ENCODE data around the gene KRT10.

Gene KRT10

GRCh38 chr17:40809721-40810421 is 12.5 kb downstream of the KRT10 start:
- DNase-seq (no peak), ATAC-seq (replicated peaks) (no peak)
- H3K36me3 Mint-ChIP-seq, result peaks cover 3 to 5% of the 10 kb centered on the region in 2 donors
- H3K27ac Mint-ChIP-seq, result no peak overlapping the region
- no peak overlapping the region for H3K4me3 Mint-ChIP-seq
- peaks cover 0 to 3% of the 10 kb centered on the region in 2 donors for H3K9me3 Mint-ChIP-seq
- H3K27me3 Mint-ChIP-seq, result peaks cover 70 to 88% of the 10 kb centered on the region in 2 donors
- no peaks in the 10 kb centered on the region for H3K4me1 Mint-ChIP-seq

- Mint-ChIP-seq H3K4me1 (peaks cover 0 to 2% of the 10 kb centered on the region in 2 donors), H3K27me3 (peaks cover 46 to 63% of the 10 kb centered on the region in 2 donors), H3K36me3 (no peaks in the 10 kb centered on the region), H3K4me3 (no peak overlapping the region), H3K9me3 (no peaks in the 10 kb centered on the region), H3K27ac (no peak overlapping the region)
- DNase-seq, result no peak
- ATAC-seq (replicated peaks), result no peak
These were observed 16.3 kb downstream of the KRT10 start for GRCh38 chr17:40806131-40806530.

- no peak overlapping the region for H3K27ac Mint-ChIP-seq
- H3K36me3 Mint-ChIP-seq, result no peaks in the 10 kb centered on the region
- H3K4me1 Mint-ChIP-seq, result peaks cover 0 to 2% of the 10 kb centered on the region in 2 donors
- H3K4me3 Mint-ChIP-seq, result no peak overlapping the region
- ATAC-seq (replicated peaks) (peak; percentile 92 to 97), DNase-seq (peak; percentile 59)
- H3K9me3 Mint-ChIP-seq, result no peaks in the 10 kb centered on the region
- H3K27me3 Mint-ChIP-seq, result peaks cover 36 to 45% of the 10 kb centered on the region in 2 donors
These were observed 18.8 kb downstream of the KRT10 start for GRCh38 chr17:40803617-40804082.

GRCh38 chr17:40801157-40801556 is 21.3 kb downstream of the KRT10 start:
- ATAC-seq (replicated peaks), result no peak
- DNase-seq, result no peak
- Mint-ChIP-seq H3K4me1 (peaks cover 0 to 2% of the 10 kb centered on the region in 2 donors), H3K27ac (no peak overlapping the region), H3K27me3 (peaks cover 26 to 27% of the 10 kb centered on the region in 2 donors), H3K4me3 (no peak overlapping the region), H3K36me3 (no peaks in the 10 kb centered on the region), H3K9me3 (no peaks in the 10 kb centered on the region)

- ATAC-seq (replicated peaks) (no peak), DNase-seq (no peak)
- H3K27ac Mint-ChIP-seq, result no peak overlapping the region
- peaks cover 0 to 2% of the 10 kb centered on the region in 2 donors for H3K4me1 Mint-ChIP-seq
- H3K36me3 Mint-ChIP-seq, result no peaks in the 10 kb centered on the region
- no peak overlapping the region for H3K4me3 Mint-ChIP-seq
- H3K27me3 Mint-ChIP-seq, result peaks cover 28 to 30% of the 10 kb centered on the region in 2 donors
- H3K9me3 Mint-ChIP-seq, result no peaks in the 10 kb centered on the region
These were observed 22.0 kb downstream of the KRT10 start for GRCh38 chr17:40800381-40800780.

GRCh38 chr17:40799859-40800258 is 22.6 kb downstream of the KRT10 start, which contains the start of gene KRT28:
KRT28 (minus strand) TSS chr17:40799959; CDS start chr17:40799893, 66 bp downstream.
- DNase-seq (no peak), ATAC-seq (replicated peaks) (no peak)
- H3K4me1 Mint-ChIP-seq, result peaks cover 0 to 2% of the 10 kb centered on the region in 2 donors
- H3K9me3 Mint-ChIP-seq, result no peaks in the 10 kb centered on the region
- H3K27ac Mint-ChIP-seq, result no peak within 1 kb of the TSS
- no peak within 1 kb of the TSS for H3K4me3 Mint-ChIP-seq
- H3K36me3 Mint-ChIP-seq, result no peaks in the 10 kb centered on the region
- peaks cover 28 to 30% of the 10 kb centered on the region in 2 donors for H3K27me3 Mint-ChIP-seq

- ATAC-seq (replicated peaks) (no peak), DNase-seq (no peak)
- no peaks in the 10 kb centered on the region for H3K9me3 Mint-ChIP-seq
- H3K27me3 Mint-ChIP-seq, result peaks cover 36 to 37% of the 10 kb centered on the region in 2 donors
- no peak overlapping the region for H3K27ac Mint-ChIP-seq
- no peak overlapping the region for H3K4me3 Mint-ChIP-seq
- no peaks in the 10 kb centered on the region for H3K4me1 Mint-ChIP-seq
- no peaks in the 10 kb centered on the region for H3K36me3 Mint-ChIP-seq
These were observed 25.6 kb downstream of the KRT10 start for GRCh38 chr17:40796846-40797245.

- peaks cover 36 to 37% of the 10 kb centered on the region in 2 donors for H3K27me3 Mint-ChIP-seq
- no peak overlapping the region for H3K27ac Mint-ChIP-seq
- ATAC-seq (replicated peaks) (no peak), DNase-seq (no peak)
- H3K36me3 Mint-ChIP-seq, result no peaks in the 10 kb centered on the region
- H3K4me1 Mint-ChIP-seq, result no peaks in the 10 kb centered on the region
- H3K9me3 Mint-ChIP-seq, result no peaks in the 10 kb centered on the region
- no peak overlapping the region for H3K4me3 Mint-ChIP-seq
These were observed 27.3 kb downstream of the KRT10 start for GRCh38 chr17:40795019-40795667.

- ATAC-seq (replicated peaks), result peak in 1 of 2 donors; percentile 39
- no peak overlapping the region for H3K27ac Mint-ChIP-seq
- DNase-seq, result no peak
These were observed 27.9 kb downstream of the KRT10 start for GRCh38 chr17:40794466-40794865.

GRCh38 chr17:40793832-40794231 is 28.6 kb downstream of the KRT10 start:
- no peak overlapping the region for H3K4me3 Mint-ChIP-seq
- peaks cover 33 to 36% of the 10 kb centered on the region in 2 donors for H3K27me3 Mint-ChIP-seq
- H3K36me3 Mint-ChIP-seq, result no peaks in the 10 kb centered on the region
- no peak overlapping the region for H3K27ac Mint-ChIP-seq
- ATAC-seq (replicated peaks) (no peak), DNase-seq (no peak)
- no peaks in the 10 kb centered on the region for H3K9me3 Mint-ChIP-seq
- H3K4me1 Mint-ChIP-seq, result no peaks in the 10 kb centered on the region

More at GRCh38 chr17:40794466-40794865, 27.9 kb downstream of the KRT10 start:
- Mint-ChIP-seq H3K27me3 (peaks cover 35 to 36% of the 10 kb centered on the region in 2 donors), H3K4me1 (no peaks in the 10 kb centered on the region), H3K36me3 (no peaks in the 10 kb centered on the region), H3K9me3 (no peaks in the 10 kb centered on the region), H3K4me3 (no peak overlapping the region)

- H3K36me3 Mint-ChIP-seq, result no peaks in the 10 kb centered on the region
- no peak for ATAC-seq (replicated peaks)
- no peaks in the 10 kb centered on the region for H3K9me3 Mint-ChIP-seq
- no peak overlapping the region for H3K27ac Mint-ChIP-seq
- peaks cover 36 to 40% of the 10 kb centered on the region in 2 donors for H3K27me3 Mint-ChIP-seq
- H3K4me3 Mint-ChIP-seq, result no peak overlapping the region
- H3K4me1 Mint-ChIP-seq, result no peaks in the 10 kb centered on the region
- no peak for DNase-seq
These were observed 30.5 kb downstream of the KRT10 start for GRCh38 chr17:40791787-40792436.

GRCh38 chr17:40791111-40791510 is 31.3 kb downstream of the KRT10 start:
- Mint-ChIP-seq H3K27me3 (peaks cover 28 to 33% of the 10 kb centered on the region in 2 donors), H3K4me1 (no peaks in the 10 kb centered on the region), H3K9me3 (no peaks in the 10 kb centered on the region), H3K27ac (no peak overlapping the region), H3K36me3 (no peaks in the 10 kb centered on the region), H3K4me3 (no peak overlapping the region)
- DNase-seq (no peak), ATAC-seq (replicated peaks) (no peak)

GRCh38 chr17:40782450-40782849 is 40.0 kb downstream of the KRT10 start, which contains the start of gene KRT27:
KRT27 (minus strand) TSS chr17:40782550; CDS start chr17:40782493, 57 bp downstream.
- Mint-ChIP-seq H3K36me3 (no peaks in the 10 kb centered on the region), H3K4me1 (peaks cover 0 to 1% of the 10 kb centered on the region in 2 donors), H3K27ac (no peak within 1 kb of the TSS), H3K9me3 (no peaks in the 10 kb centered on the region), H3K4me3 (no peak within 1 kb of the TSS), H3K27me3 (peaks cover 41 to 48% of the 10 kb centered on the region in 2 donors)
- ATAC-seq (replicated peaks) (no peak), DNase-seq (no peak)

- Mint-ChIP-seq H3K36me3 (no peaks in the 10 kb centered on the region), H3K4me1 (peaks cover 0 to 1% of the 10 kb centered on the region in 2 donors), H3K4me3 (peak overlapping the region; percentile 55 to 56), H3K9me3 (no peaks in the 10 kb centered on the region), H3K27ac (no peak overlapping the region), H3K27me3 (peaks cover 54 to 61% of the 10 kb centered on the region in 2 donors)
- ATAC-seq (replicated peaks), result no peak
- DNase-seq, result no peak
These were observed 43.1 kb downstream of the KRT10 start for GRCh38 chr17:40779181-40779909.
